ENCODE measurements around the gene GFRA4. TPM values are rescaled to one million over a fixed set of nuclear protein-coding genes. Genes with fewer than 3 reads are reported as not detected.

Gene GFRA4
- polyA plus RNA-seq, 3 donors, result not detected

DNA sequence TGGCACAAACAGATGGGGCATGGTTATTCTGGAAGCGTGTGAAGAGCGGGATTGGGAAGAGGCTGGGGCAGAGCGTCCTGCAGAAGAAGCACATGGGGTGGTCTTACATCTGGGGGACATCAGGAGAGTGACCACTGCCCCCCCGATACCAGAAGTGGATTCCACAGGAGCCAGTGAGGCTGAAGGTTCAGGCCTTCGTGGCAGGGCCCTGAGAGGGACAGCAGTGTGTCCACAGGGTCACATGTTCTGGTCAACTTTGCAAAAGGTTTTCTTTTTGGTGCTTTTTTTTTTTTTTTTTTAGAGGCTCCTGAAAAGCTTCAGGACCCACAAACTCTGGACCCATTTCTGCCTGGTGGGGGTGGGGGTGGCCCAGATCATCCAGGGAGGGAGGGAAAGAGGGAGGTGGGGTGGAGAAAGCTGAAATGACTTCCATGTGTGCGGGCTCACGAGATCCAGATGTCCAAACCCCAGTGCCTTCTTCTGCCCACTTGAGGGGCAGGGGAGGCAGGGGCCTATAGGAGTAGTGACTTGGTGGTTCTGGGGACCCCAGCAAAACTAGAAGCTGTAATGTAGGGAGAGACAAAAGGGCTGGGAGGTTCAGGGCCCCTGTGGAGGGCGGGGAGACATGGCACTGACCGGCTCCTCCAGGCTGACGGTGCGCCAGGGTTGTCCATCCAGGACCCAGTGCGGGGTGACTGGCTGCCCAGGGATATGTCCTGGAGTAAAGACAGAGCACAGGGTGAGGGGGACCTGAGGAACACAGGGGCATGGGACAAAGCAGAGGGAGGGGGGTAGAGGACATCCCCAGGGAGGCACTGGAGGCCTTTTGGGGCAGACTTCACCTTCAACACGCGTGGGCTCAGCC lies 15.9 kb upstream of the GFRA4 start:
- WGBS, 3 donors, result 71 to 79% (median 78%) methylated on average over 14 of the region's 14 CpGs
- H3K27ac ChIP-seq (ENCODE audit: low read depth, low read length), result no peak overlapping the region

DNA sequence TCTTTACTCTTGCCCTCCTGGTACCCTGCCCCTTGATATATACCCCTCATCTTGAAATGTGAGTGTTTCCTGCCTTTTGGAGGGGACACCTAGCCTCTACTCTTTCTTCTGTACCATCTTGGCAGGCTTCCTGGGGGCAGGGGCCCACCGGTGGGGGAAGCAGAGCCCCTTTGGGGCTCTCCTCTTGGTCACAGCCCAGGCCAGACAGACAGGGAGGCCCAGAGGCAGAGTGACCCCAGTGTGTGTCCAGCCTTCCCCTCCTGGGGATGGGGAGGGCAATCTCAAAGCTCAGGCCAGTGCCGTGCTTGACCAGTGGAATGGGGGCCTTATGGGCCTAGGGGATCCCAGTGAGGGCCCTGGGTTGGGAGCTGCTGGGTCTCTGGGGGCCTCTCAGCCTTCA lies 15.0 kb upstream of the GFRA4 start:
- H3K27ac ChIP-seq (ENCODE audit: low read depth, low read length), result no peak overlapping the region
- 54 to 69% (median 60%) methylated on average over 2 of the region's 2 CpGs for WGBS, 3 donors

DNA sequence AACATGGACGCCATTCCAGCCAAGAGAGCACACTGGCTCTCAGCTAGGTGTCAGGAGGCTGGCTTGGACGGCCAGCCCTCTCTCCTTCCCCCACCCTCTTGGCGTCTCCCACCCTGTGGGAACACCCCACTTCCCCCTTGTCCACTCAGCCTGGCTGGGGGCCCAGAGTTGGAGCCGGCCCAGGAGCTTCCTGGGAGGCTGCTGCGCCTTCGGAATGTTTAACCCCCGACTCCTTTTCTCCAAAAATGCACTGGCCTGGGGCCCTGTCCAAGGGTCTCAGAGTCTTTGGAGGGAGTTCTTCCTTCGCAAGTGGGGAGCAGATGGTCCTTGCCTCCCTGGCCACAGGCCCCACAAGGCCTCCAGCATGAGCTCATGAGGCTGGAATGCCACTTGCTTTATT lies 14.5 kb upstream of the GFRA4 start:
- no peak overlapping the region for H3K27ac ChIP-seq (ENCODE audit: low read depth, low read length)
- 44 to 65% (median 44%) methylated on average over 8 of the region's 8 CpGs for WGBS, 3 donors

DNA sequence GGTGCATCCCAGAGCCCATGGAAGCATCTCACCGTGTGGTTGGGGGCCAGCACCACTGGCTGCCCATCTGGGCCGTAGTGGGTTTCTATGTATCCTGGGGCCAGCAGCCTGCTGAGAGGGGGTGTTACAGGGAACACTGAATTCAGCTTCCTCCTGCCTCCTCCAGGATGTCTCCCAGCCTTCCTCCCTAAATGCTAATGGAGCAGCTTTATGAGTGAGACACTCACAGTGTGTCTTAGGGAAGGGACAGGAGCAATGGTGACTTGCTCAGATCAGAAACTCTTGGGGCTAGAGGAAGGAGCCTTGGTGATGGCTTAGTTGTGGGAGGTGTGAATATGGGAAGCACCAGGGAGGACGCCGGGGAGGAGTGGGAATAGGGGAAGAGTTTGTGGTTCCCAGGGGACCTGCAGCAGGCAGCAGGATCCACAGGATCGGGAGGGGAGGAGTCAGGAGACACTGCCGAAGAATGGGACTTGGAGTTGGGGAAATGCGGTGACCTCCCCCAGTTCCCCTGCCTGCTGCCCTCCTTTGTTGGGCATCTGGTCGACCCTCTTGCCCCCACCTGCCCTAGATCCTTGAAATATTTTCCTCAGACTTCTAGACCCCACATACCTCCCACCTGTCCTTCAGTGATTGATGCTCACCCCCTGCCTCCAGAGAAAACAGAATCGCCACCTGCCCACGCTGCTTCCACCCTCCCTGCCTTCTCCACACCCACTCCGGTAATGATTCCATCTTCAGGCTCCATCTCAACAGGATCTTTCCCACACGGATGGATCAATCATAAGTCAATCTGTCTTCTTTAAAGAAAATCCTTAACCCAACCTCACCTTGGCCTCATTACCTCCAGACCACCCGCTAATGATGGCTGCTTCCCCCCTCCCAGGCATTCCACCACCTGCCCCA lies 12.0 kb upstream of the GFRA4 start:
- no peak overlapping the region for H3K27ac ChIP-seq (ENCODE audit: low read depth, low read length)
- 32 to 65% (median 63%) methylated on average over 13 of the region's 13 CpGs for WGBS, 3 donors

DNA sequence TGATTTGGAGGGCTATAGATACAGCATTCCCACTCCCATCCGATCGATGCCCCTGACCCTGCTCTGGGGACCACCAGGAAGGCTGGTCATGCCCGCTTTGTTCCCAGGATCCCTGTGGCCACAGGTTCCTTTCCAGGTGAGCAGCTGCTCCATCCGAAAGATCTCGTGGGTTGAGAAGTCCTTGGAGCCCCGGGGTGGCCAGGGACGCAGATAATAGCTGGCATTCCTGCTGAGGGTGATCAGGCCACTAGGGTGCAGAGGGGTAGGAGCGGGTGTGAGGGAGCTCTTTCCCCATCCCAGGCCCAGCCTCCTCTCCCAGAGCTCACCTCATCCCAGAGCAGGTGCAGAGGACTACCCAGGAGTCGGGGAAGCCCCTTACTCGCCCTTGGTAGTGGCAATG lies 11.2 kb upstream of the GFRA4 start:
- 45 to 80% (median 73%) methylated on average over 10 of the region's 10 CpGs for WGBS, 3 donors
- H3K27ac ChIP-seq (ENCODE audit: low read depth, low read length), result no peak overlapping the region

DNA sequence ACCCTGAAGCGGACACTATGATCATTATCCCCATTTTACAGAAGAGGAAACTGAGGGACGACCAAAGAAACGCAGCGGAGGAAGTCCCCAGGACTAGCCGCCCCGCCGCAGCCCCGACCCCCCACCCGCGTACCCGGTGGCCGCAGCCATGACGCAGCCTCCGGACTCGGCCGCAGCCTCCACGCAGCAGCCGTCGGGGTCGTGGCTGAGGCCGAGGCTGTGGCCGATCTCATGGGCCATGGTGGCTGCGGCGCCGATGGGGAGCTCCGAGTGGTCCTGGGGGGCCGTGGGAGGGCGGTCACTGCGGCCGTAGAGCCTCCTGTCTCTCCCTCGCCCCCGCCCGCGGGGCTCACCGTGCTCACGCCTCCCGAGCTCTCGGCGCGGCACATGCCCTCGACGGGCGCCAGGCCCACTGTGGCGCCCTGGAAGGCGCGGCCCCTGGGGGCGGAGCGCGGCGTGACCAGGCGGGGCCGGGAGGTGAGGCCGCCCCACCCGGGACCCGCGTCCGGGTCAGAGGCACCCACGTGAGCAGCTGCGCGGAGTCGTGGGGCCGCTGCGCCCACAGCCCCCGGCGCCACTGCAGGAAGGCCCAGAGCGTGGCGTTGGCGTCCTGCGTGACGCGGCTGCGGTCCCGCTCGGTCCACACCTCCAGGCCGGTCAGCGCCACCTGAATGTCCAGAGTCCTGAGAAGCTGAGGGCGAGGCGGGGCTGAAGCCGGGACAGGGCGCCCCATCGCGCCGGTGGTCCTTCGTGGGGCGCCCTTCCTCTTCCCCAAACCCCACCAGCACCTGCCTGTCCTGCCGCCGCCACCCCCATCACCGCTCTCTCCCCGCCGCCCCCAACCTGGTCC lies 10.2 kb upstream of the GFRA4 start:
- WGBS, 3 donors, result 41 to 57% (median 53%) methylated on average over 56 to 90 of the region's 90 CpGs
- H3K27ac ChIP-seq (ENCODE audit: low read depth, low read length), result no peak overlapping the region

DNA sequence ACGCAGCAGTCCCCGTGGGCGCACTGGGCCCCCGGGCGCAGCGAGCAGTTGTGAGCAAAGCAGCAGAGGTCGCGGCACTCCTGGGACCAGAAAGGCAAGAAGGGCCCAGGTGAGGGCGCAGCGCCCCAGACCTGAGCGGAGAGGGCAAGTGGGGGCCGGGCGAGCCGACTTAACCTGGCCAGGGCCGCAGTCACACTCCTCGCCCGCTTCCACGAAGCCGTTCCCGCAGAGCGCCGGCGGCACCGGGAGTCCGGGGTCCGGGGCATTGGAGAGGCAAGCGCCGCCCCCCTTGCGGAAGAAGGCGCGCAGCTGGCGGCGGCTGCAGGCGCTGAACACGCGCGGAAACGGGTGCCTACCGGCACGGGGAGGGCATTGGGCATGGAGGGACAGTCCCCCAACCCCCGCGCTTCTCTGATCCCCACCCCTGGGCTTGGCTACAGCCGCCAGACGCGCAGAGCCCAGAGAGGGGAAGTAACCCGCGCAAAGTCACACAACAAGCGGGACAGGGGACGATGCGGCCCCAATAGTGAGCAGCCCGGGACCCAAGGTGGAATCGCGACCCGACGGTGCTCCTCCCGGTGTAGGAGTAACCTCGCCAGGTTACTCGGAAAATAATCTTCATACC lies 9.5 kb upstream of the GFRA4 start:
- no peak overlapping the region for H3K27ac ChIP-seq (ENCODE audit: low read depth, low read length)
- 13 to 36% (median 34%) methylated on average over 51 to 58 of the region's 58 CpGs for WGBS, 3 donors

DNA sequence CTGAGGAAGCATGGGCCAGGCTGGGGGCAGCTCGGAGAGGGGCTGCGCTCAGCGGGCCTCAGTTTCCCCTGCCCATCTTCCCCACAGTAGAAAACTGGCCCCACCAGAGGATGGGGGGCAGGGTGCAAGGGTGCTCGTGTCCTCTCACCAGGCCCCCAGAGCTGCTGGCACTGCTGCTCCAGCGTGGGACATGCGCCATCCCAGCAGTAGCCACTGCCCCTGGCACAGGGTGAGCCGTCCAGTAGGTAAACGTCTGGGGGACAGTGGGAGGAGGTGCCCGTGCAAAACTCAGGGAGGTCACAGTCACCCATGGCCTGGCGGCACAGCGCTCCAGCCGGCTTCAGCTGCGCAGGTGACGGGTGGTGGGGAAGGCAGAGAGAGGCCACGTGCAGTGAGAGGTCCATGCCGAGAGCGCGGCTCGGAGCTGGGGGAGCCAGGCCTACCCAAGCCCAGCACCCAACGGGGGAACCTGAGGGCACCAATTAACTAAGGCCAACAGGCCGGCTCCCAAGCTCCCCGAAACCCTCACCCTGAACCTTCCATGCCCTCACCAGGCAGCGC lies 8.9 kb upstream of the GFRA4 start:
- WGBS, 3 donors, result 30 to 57% (median 50%) methylated on average over 23 of the region's 23 CpGs
- no peak overlapping the region for H3K27ac ChIP-seq (ENCODE audit: low read depth, low read length)

DNA sequence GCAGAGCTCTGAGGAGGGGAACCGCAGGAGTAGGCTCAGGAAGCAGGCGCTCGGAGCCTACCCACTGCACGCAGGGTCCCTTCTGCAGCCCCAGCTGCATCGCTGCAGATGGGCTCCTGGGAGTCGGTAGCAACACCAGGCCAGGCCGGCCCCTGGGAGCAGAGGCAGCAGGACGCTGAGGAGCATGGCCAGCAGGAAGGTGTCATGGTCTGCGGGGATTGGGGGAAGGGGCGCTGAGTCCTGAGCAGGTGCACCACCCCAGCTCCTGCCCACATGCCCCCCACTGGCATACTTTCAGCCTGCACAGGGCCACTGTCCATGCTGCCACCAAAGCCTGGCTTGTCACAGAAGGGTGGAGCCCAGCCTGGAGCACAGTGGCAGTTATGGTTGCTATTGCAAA lies 7.7 kb upstream of the GFRA4 start:
- WGBS, 3 donors, result 74 to 88% (median 84%) methylated on average over 10 of the region's 10 CpGs
- H3K27ac ChIP-seq (ENCODE audit: low read depth, low read length), result no peak overlapping the region

DNA sequence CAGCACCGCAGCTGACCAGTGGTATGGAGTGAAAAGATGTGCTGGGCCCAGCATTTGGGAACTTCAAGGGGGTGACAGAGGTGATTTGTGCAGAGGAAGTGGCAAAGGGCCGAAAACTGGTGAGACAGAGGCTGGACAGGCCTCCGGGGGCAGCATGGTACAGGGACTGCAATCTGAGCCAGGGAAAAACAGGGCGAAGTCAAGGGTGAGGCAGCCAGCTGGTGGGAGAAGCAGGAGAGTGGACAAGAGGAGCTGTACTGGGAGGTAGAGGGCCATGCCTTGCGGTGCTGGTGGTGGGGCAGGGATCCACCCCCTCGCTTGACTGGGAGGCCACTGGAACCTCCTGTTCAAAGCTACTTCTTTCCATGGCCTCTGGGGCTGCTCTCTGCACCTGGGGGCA lies 7.3 kb upstream of the GFRA4 start:
- H3K27ac ChIP-seq (ENCODE audit: low read depth, low read length), result no peak overlapping the region
- 38 to 74% (median 60%) methylated on average over 6 of the region's 6 CpGs for WGBS, 3 donors

DNA sequence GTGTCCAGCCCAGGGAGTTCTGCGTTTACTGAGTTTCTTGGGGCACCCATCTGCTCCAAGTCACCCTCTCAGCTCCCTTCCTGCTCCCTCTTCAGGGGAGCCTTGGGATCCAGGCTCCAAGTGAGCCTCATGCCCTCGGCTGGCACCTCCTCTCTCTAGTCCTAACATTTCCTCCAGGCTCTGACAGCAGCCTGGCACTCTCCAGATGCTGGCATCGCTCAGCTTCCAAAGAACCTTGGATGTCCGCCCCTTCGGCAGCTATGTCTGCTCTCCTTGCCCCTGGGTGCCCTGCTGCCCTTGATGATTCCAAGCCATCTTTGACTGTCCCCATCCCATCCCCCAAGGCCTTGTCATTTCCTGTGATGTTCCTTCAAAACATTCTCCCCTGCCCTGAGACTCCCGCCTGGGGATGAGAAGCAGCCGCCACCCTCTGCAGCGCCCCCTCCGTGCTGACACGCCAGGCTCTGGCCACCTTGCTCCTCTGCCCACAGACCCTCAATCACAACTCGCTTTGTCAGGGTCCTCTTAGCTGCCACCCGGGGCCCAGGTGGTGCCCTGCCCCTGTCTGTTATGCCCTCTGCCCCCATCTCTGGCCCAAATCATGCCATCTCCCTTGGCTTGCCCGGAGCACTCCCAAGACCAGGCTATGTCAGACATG lies 6.6 kb upstream of the GFRA4 start:
- 77 to 85% (median 82%) methylated on average over 13 of the region's 13 CpGs for WGBS, 3 donors
- no peak overlapping the region for H3K27ac ChIP-seq (ENCODE audit: low read depth, low read length)

DNA sequence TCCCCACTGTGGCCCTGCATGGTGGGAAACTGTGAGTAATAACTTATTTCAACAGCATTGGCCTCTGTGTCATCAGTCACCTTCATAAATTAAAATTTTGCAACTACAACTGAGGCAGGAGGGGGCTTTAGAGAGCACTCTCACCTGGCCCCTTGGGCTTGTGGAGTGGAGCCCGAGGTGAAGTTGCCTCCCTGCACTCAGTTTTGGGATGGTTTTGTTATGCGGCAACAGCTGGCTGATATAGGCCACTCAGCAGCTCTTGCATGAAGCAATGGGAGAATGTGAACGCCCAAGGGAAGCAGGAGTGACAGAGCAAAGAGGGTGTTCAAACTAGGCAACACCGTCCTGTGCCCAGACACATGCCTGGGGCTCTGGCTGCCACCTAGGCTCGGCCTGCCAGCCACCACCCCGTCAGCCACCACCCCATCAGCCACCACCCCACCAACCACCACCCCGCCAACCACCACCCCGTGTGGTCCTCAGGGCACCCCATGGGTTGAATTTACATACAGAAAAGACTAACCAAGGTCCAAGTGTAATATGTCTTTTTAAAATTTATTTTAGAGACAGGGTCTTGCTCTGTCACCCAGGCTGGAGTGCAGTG lies 4.3 kb upstream of the GFRA4 start:
- H3K27ac ChIP-seq (ENCODE audit: low read depth, low read length), result no peak overlapping the region
- WGBS, 3 donors, result 92 to 93% (median 92%) methylated on average over 8 of the region's 8 CpGs

DNA sequence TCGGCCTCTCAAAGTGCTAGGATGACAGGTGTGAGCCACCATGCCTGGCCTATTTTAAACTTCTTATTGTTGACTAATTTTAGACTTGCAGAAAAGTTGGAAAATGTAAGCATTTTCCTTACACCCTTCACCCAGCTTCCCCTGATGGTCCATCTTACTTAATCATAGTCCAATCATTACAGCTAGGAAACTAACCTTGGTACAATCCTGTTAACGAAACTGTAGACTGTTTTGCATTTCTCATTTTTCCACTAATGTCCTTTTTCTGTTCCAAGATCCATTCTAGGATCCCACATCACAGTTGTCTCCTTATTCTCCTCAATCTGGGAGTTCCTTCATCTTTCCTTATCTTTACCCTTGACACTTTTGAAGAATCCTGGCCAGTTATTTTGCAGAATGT lies 659 bp upstream of the GFRA4 start:
- WGBS, 3 donors, result 77 to 87% (median 79%) methylated on average over 2 of the region's 2 CpGs
- H3K27ac ChIP-seq (ENCODE audit: low read depth, low read length), result no peak overlapping the region

DNA sequence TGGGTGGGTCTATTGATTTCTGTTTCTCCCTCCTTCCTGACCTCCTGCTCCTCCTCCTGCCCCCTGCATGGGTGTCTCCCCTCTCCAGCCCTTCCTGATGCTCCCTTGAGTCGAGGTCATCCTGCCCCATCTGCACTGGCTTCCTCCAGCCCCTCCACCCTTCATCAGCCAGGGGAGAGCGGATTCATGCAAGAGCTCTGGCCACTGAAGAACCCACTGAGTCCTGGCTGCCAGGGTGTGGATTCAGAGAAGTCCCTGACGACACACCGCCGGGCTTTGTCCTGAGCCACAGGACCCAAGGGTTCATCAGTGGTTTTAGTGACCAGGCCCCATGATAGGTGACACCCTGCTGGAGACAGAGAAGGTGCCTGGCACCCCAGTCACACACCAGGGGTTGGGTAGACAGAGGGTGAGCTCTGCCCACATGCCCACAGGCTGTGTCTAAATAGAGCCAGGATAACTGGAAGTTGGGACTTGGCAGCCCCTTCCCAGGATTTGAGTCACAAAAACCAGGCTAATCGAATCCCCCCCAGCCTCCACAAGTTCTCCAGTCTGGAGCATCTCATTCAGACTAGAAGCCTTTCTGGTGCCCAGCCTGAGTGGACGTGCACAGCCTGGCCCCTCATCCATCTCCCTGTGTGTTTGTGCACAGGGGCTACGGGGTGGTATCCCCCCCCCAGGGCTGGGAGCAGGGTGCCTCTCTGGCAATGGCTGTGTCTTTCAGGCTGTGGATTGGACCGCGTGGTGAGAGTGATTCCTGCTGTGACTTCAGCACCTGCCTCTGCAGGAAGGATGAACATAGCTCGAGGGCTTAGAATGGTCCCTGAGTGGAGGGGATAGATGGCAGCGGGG lies 1.2 kb downstream of the GFRA4 start:
- WGBS, 3 donors, result 64 to 74% (median 69%) methylated on average over 12 of the region's 12 CpGs
- no peak overlapping the region for H3K27ac ChIP-seq (ENCODE audit: low read depth, low read length)

DNA sequence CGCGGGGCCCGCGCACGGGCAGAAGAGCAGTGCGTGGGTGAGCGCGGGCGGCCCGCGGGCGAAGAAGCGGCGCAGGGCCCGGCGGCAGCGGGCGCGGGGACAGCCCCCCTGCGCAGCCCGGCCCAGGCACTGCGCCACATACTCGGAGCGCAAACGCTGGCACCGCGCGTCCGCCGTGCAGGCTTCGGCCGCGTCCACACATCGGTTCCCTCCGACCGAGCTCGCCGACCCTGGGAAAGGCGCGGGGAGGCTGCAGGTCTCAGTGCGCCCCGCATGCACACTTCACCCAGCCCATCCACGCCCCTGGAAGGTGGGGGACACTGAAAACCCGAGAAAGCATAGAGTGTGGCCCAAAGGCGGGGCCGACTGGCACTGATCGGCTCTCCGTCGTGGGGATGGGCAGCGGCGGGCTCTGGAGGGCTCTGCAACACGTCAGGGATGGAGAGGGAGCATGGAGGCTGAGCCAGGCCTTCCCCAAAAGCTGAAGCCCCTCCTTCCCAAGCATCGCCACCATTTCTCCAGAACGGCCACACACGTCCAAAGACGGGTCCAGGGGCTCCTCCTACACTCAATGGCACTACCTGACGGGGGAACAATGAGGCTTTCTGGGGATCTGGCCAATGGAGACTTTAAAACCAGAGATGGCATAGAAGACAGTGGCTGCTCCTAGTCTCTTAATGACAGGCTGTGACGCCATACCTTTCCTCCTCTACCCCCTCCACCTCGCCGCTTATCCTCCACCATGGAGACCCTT lies 2.0 kb downstream of the GFRA4 start:
- H3K27ac ChIP-seq (ENCODE audit: low read depth, low read length), result no peak overlapping the region
- WGBS, 3 donors, result 12 to 18% (median 12%) methylated on average over 41 to 60 of the region's 60 CpGs

Measured in adipose tissue (tissue), 3 donors.